Skeletal muscle satellite cell (primary cell): Measurements from ENCODE around the gene VAV2.

Experiments
- H3K27me3 ChIP-seq: 2 replicates; pipeline ENCODE4 v1.7.0; 2013; ENCODE audit warnings: low read length; ENCODE audit not compliant: control insufficient read depth, insufficient read depth
- H3K36me3 ChIP-seq: 2 replicates; pipeline ENCODE4 v1.7.0; 2013; ENCODE audit warnings: mild to moderate bottlenecking, control low read depth, low read length; ENCODE audit not compliant: insufficient read depth
- H3K4me1 ChIP-seq: 2 replicates; pipeline ENCODE4 v1.7.0; 2013; ENCODE audit warnings: low read length; ENCODE audit not compliant: control insufficient read depth, insufficient read depth
- H3K4me2 ChIP-seq: 2 replicates; pipeline ENCODE4 v1.7.0; 2013; ENCODE audit warnings: mild to moderate bottlenecking, low read length
- H3K4me3 ChIP-seq: 2 replicates; pipeline ENCODE4 v1.7.0; 2013; ENCODE audit warnings: low read length
- H3K9ac ChIP-seq: 2 replicates; pipeline ENCODE4 v1.7.0; 2013; ENCODE audit warnings: mild to moderate bottlenecking, low read depth, low read length, moderate library complexity
- H3K9me3 ChIP-seq: replicated peaks from 2 replicates; pipeline ENCODE4 v1.7.0; 2013; ENCODE audit warnings: mild to moderate bottlenecking, control low read depth, low read length

VAV2 gene

DNA sequence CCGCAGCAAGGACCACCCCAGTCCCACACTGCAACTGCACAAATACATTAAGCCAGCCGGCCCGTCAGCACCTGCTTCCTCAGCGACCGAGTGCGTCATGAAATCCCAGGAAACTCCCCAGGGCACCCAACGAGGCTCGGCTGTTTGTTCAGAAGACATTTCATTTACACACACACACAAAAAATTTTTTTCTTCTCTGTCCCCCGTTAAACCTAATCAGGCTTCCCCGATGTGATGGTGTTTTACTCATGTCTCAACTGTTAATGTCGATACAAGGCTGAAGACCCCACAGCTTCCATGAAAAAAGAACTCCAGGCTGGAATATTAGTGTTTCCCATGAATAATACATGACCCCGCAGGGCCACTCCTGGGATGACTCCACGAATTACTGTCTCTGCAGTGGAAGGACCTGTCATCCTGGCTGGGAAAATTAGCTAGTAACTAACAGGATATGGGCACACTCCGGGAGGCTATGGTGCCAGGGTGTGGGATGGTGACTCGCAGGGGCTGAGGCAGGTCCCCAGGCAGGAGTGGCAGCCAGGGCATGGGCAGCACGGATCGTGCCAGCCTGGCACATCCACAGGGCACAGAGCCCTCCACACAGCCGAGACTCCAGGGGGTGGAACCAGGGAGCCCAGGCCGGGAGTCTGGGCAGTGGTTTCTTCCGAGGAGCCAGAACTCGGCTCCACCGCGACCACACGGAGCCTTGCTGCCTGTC lies 102.4 kb downstream of the VAV2 start:
- Histone ChIP-seq H3K4me1 (peaks cover 11% of the 10 kb centered on the region), H3K9me3 (no peaks in the 10 kb centered on the region), H3K4me3 (no peak overlapping the region), H3K36me3 (no peaks in the 10 kb centered on the region), H3K9ac (no peak overlapping the region), H3K27me3 (no peaks in the 10 kb centered on the region), H3K4me2 (peak overlapping the region; percentile 33)

DNA sequence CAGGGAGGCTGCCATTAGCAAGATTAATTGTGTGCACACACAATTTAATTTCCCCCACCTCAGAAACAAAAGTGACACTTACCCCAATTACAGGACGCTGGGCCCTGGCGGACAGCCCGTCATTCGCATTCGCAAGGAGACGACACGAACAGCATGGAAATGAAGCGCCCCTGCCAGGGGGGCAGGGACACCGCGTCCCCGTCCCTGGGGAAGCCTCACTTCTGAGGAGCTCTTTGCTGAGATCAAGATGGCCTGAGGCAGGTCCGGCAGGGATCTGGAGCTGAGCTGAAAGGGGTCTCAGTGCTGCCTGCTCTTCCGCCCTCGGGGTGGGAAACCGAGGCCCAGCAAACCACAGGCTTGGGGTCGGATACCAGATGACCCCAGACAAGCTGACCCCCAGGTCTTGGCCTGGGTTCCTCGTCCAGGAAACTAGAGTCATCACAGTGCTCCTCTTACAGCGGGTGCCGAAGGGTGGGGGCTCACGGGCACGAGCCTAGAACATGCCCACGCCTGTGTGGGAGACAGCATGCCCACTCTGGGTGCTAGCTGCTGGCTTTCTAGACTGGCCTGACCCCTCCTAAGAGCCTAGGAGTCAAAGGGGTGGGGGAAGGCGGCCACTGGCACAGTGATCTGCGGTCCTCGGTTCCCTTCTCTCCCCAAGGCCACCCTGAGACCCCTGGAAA lies 103.2 kb downstream of the VAV2 start:
- no peak overlapping the region for H3K4me2 ChIP-seq
- H3K9me3 ChIP-seq, result no peaks in the 10 kb centered on the region
- no peak overlapping the region for H3K4me3 ChIP-seq
- H3K27me3 ChIP-seq, result no peaks in the 10 kb centered on the region
- no peak overlapping the region for H3K9ac ChIP-seq
- H3K36me3 ChIP-seq, result no peaks in the 10 kb centered on the region
- peaks cover 11% of the 10 kb centered on the region for H3K4me1 ChIP-seq

DNA sequence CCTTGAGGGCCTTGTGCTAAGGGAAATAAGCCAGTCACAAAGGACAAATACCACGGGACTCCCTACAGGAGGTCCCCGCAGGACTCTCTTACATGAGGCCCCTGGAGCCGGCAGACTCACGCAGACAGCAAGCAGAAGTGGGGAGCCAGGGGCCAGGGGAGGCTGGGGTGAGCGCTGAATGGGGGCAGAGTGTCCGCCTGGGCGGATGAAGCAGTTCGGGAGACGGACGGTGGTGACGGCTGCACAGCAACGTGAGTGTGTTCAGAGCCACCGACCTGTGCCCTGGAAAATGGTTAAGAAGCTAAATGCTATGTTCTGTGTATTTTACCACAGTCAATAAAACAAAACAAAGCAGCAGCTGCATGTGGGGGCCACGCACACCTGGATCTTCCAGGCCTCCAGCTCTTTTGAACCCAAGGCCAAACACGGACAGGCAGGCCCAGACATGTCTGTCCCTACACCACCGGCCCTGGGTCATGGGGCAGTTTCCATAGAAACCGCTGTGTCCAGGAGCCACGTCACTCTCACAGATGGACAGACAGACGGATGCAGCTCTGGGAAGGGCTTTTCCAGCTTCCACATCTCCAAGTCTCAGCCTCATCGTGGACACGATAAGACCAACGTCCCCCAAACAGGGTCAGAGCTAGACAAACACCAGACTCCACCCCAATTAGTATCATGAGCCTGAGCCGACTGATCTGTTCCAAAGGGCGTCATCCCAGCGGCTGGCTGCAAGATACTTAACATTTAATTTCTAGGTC lies 103.9 kb downstream of the VAV2 start:
- Histone ChIP-seq H3K4me2 (no peak overlapping the region), H3K9me3 (no peaks in the 10 kb centered on the region), H3K27me3 (no peaks in the 10 kb centered on the region), H3K9ac (no peak overlapping the region), H3K36me3 (no peaks in the 10 kb centered on the region), H3K4me1 (peaks cover 11% of the 10 kb centered on the region), H3K4me3 (no peak overlapping the region)

DNA sequence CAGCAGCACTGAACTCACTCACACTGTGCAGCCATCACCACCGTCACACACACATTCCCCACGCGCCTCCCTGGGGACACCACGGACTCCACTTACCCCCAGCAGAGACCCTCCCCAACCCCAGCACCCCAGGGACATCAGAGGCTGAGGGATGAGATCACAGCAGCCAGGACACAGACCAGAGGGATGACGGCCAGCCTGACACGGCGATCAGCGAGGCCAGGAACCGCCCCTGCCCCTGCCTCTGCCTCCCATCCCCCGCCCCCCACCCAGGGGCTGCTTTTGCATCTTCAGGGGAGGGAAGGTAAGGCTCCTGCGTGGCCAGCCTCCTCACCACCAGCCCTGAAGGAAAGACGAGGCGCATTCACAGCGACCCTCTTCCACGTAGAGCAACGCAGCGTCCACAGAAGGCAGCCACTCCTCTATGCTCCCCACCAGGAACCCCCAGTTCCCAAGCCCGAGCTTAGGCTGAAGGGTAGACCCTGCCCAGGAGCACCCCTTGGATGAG lies 104.5 kb downstream of the VAV2 start:
- H3K4me3 ChIP-seq, result no peak overlapping the region
- H3K9me3 ChIP-seq, result no peaks in the 10 kb centered on the region
- H3K9ac ChIP-seq, result no peak overlapping the region
- peaks cover 11% of the 10 kb centered on the region for H3K4me1 ChIP-seq
- H3K4me2 ChIP-seq, result no peak overlapping the region
- no peaks in the 10 kb centered on the region for H3K36me3 ChIP-seq
- H3K27me3 ChIP-seq, result no peaks in the 10 kb centered on the region

DNA sequence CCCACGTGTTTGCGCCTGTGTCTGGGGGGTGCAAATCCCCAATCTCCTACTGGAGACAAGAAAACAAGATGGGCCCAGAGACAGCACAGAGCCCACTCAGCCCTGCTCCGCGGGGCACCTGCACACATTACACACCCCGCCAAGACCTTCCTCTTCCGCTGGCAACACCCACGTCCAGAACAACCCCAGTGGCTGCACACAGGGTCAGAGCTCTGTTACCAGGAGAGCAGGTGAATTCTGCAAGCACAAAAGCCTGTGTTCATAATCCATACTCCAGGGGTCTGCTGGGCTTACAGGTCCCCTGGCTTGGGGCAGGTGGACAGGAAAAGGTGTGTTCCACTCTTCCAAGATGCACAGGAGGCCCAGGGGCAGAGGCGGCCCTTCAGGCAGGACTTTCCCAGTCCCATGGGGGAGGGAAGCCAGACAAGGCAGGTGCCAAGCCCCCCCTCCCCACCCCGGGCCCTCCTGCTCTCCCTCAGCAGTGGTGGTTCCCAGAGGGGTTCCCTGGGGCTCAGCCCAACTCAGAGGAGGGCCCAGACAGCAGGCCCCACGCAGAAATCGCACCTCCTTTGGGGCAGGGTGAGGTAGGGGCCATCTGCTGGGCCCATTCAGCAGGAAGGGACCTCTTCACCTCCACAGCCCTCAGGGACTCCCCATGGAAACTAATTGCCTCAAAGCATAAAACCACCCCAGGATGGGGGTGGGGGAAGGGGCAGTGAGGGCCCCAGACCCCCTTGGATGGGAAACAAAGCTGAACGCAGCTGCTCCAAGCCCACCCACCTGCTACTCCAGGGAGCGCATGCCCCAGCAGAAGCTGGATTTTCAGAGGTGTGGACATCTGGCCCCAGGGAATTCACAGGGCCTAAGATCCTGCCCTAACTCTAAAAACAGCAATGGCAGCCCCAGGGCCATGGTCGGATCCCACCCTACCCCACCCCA lies 105.3 kb downstream of the VAV2 start:
- Histone ChIP-seq H3K27me3 (no peaks in the 10 kb centered on the region), H3K9me3 (no peaks in the 10 kb centered on the region), H3K4me1 (peaks cover 14% of the 10 kb centered on the region), H3K4me2 (no peak overlapping the region), H3K4me3 (no peak overlapping the region), H3K9ac (no peak overlapping the region), H3K36me3 (no peaks in the 10 kb centered on the region)

DNA sequence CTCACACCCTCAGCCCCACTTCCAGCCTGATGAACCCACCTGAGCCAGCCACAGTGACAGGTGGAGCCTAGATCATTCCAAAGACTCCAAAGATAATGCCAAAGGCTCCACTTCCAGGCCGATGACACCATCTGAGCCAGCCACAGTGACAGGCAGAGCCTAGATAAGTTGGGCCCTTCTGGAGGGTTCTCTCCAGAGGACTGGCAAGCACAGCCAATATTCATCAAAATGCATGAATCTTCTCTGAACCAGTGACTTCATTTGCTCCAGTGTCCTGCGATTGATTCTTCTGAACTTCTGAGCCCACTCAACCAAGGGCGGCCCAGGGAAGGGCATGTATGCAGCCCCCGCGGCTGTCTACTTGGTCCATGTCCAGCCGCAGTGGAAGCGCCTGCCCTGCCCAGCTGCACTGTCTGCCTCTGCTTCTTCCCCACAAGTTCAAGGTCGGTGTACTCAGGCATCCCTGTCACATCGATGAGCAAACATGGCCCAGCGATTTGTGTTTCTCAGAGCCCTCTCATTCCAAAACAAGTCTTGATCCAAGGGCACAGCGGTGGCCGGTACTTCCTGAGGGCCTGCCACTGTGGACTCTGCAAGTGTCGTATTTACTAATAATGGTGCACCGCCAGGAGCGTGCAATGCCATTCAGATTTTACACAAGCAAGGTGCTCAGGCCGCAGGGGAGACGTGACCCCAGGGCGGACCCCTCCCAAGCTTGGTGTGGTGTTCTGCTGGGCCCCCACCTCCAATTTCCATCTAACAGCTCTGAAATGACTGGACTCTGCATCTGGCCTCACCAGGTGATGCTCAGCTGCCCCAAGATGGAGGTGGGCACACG lies 107.0 kb downstream of the VAV2 start:
- H3K4me2 ChIP-seq, result no peak overlapping the region
- no peaks in the 10 kb centered on the region for H3K27me3 ChIP-seq
- no peaks in the 10 kb centered on the region for H3K36me3 ChIP-seq
- H3K4me1 ChIP-seq, result peaks cover 15% of the 10 kb centered on the region
- no peak overlapping the region for H3K4me3 ChIP-seq
- H3K9ac ChIP-seq, result no peak overlapping the region
- no peaks in the 10 kb centered on the region for H3K9me3 ChIP-seq

DNA sequence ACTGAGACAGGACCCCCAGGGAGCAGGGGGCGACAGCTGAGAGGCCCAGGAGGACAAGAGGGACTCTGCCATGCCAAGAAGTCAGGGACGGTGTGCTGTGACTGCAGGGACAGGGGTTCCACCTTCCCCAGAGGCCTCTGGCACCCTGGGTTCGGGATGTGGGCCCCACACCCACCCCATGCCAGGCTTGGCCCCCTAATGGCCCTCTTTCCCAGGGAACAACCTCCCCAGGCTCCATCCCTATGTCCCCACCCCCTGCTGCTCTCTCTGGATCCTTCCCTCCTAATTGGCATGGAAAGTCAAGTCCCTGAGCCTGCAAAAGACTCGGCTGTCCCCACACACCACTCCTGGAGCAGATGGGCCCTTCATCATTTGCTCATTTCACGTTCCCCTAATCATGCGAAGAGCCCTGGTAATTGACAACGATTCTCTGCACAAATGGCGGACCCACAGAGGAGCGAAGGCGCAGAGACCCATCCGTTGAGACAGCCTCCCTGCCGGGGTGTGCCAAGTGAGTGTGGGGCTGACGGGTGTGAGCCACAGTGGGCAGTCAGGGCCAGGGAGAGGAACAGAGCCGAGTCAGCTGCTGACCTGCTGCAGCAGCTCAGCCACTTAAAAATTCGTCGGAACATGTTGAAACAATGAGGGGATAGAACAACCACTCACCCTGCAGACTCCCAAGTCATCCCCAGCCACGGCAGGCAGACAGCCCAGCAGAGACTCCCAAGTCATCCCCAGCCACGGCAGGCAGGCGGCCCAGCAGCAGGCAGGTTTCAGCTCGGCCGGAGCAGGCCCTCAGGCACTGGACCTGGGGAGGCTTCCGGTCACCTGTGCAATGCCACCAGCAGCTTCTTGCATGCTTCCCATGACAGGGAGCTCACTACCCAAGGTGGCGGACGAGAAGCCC lies 109.0 kb downstream of the VAV2 start:
- H3K36me3 ChIP-seq, result no peaks in the 10 kb centered on the region
- H3K27me3 ChIP-seq, result no peaks in the 10 kb centered on the region
- no peak overlapping the region for H3K9ac ChIP-seq
- no peak overlapping the region for H3K4me2 ChIP-seq
- no peak overlapping the region for H3K4me3 ChIP-seq
- no peaks in the 10 kb centered on the region for H3K9me3 ChIP-seq
- H3K4me1 ChIP-seq, result peaks cover 9% of the 10 kb centered on the region

DNA sequence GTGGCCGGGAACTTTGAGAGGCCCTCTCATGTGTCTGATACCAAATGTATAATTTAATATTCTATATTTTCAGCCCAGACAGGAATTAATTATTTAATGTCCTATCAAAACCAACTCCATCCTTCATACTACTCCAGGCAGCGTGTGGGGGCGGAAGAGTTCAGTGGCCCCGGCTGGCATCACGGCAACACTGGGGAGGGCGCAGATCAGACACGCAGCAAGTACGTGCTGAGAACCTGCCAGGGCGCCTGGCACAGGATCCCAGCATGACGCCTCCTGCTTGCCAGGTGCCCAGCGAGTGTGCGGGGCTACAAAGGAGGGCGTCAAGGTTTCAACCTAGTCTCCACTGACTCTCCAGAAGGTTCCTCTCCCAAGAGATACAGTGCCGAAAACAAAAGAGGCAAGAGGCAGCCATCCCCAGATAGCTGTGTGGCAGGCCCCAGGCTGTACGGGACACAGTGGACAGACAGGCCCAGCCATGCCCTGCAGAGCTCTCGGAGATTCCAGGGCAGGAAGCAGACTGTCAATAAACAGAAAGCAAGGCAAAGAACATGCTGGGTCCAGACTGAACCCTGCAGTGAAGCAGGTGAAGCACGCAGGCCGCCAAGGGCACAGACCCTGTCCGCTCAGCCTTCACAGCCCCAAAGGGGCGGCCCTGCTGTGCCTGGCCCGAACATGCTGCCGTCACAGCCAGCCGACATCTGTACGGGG lies 110.3 kb downstream of the VAV2 start:
- H3K4me3 ChIP-seq, result no peak overlapping the region
- no peaks in the 10 kb centered on the region for H3K36me3 ChIP-seq
- H3K9ac ChIP-seq, result no peak overlapping the region
- peak overlapping the region; percentile 1 for H3K4me2 ChIP-seq
- H3K27me3 ChIP-seq, result no peaks in the 10 kb centered on the region
- peaks cover 9% of the 10 kb centered on the region for H3K4me1 ChIP-seq
- H3K9me3 ChIP-seq, result no peaks in the 10 kb centered on the region

DNA sequence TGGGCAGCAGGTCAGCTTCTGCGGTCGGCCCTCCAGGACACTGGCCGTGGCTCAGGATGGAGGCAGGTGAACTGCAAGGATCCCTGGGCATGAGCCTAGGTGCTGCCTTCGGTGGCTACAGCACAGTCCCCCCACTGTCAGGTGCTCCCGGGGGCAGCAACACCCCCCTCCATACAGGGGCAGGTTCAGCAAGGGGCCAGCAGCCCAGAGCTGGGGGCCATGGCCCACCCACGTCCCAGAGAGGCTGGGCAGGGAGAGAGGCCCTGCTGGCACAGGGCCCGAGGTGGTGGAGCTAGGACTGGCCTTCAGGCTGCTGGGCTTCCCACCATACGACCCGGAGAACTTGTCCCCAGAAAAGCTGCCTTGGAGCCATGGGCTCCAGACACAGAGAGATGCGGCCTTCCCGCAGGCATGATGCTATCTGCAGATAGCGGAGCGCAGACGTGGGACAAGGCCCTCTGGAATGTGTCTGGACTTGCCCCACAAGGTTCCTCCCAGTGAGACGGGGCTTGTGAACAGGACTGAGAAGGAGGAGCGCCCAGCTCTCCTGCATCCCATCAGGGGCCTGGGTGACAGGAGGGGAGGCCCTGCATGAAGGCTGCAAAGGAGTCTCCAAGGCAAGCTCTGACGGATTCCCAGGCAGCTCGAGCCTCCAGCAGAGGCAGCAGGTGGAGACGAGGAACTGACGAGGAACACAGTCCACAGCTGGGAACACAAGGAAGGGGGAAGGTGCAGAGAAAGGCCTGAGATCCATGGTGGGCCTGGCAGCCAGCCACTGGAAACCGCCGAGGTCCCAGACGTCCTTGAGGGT lies 111.1 kb downstream of the VAV2 start:
- Histone ChIP-seq H3K36me3 (no peaks in the 10 kb centered on the region), H3K4me3 (no peak overlapping the region), H3K9me3 (no peaks in the 10 kb centered on the region), H3K27me3 (no peaks in the 10 kb centered on the region), H3K4me2 (no peak overlapping the region), H3K9ac (no peak overlapping the region), H3K4me1 (peaks cover 9% of the 10 kb centered on the region)
